K562 (cell line): Measurements from ENCODE around the gene SHISA6. TPM values are rescaled to one million over a fixed set of nuclear protein-coding genes. Genes with fewer than 3 reads are reported as not detected.

Experiments used
- ATAC-seq: fragments of 200-7000 bp; cut with Tn5 transposase; 3 replicates; pipeline ENCODE4 v1.9.1; 2020; ENCODE audit warnings: moderate library complexity
- BruUV-seq: library from RNA; stranded (reverse); fragments of 400-500 nt; replicated peaks from 2 replicates; lab custom pipeline; 2021; lab: Mats Ljungman, UMichigan
- CTCF ChIA-PET: fragments of 300-600 bp; formaldehyde crosslinking; extraction: SDS; loops from one replicate; lab custom pipeline; 2021; ENCODE audit warnings: low intra/inter-chr PET ratio; lab: Yijun Ruan, JAX
- POLR2A ChIA-PET: fragments of 300-600, 350-650 bp; sonication (Branson Sonifier 250); formaldehyde crosslinking; extraction: SDS; loops from one replicate; lab custom pipeline; 2021; ENCODE audit warnings: antibody characterized with exemption, inconsistent platforms; lab: Yijun Ruan, JAX
- DNase-seq, 4 experiments: peaks; one replicate each; pipeline versions ENCODE4 v3.0.0 to v3.0.0-alpha.2; 2011 to 2018; ENCODE audit warnings: low spot score in 3 of 4, mixed read lengths in 3 of 4; ENCODE audit errors: extremely low read depth in 1 of 4
- FAIRE-seq: peaks from 2 replicates; lab custom pipeline; 2011; peaks lifted over from hg19 to GRCh38; lab: Jason Lieb, UNC
- H2AFZ ChIP-seq: 2 replicates; pipeline ENCODE4 v1.6.0; 2011; ENCODE audit warnings: low read depth, low read length, control low read depth, inconsistent platforms
- H3K27ac ChIP-seq: fragments of 200-600 bp; 3 replicates; pipeline ENCODE4 v1.8.0; 2011; ENCODE audit warnings: low read depth, mild to moderate bottlenecking, control low read depth, inconsistent platforms, low read length, moderate library complexity, mixed read lengths; ENCODE audit errors: extremely low read depth
- H3K27me3 ChIP-seq, 2 experiments: fragments of 300-600 bp in 1 of 2; 2 replicates in 1 of 2; 3 replicates in 1 of 2; pipeline versions ENCODE4 v1.6.0 to v1.8.0; 2011; ENCODE audit warnings: inconsistent platforms in 2 of 2, low read length in 2 of 2, mild to moderate bottlenecking in 1 of 2, mixed read lengths in 1 of 2, moderate library complexity in 1 of 2; ENCODE audit not compliant: control insufficient read depth in 2 of 2, insufficient read depth in 2 of 2
- H3K36me3 ChIP-seq: fragments of 300-600 bp; 3 replicates; pipeline ENCODE4 v1.8.0; 2011; ENCODE audit warnings: mild to moderate bottlenecking, low read length, inconsistent platforms; ENCODE audit not compliant: control insufficient read depth, insufficient read depth
- H3K4me1 ChIP-seq, 2 experiments: fragments of 200-600 bp in 1 of 2; replicated peaks in 1 of 2; 2 replicates in 1 of 2; 3 replicates in 1 of 2; pipeline versions ENCODE4 v1.5.1 to v1.8.0; 2011; ENCODE audit warnings: inconsistent platforms in 2 of 2, low read length in 2 of 2, mild to moderate bottlenecking in 1 of 2, mixed read lengths in 1 of 2, moderate library complexity in 1 of 2; ENCODE audit not compliant: control insufficient read depth in 2 of 2, insufficient read depth in 2 of 2
- H3K4me2 ChIP-seq: 2 replicates; pipeline ENCODE4 v1.6.1; 2011; ENCODE audit warnings: low read length, control low read depth, inconsistent platforms, mixed read lengths; ENCODE audit not compliant: insufficient read depth
- H3K4me3 ChIP-seq: fragments of 200-600 bp; sonication (generic), shearing (Covaris generic); 2 replicates; pipeline ENCODE4 v1.5.1; 2016; ENCODE audit warnings: control low read depth, inconsistent platforms
- H3K79me2 ChIP-seq: fragments of 200-600 bp; 3 replicates; pipeline ENCODE4 v1.8.0; 2011; ENCODE audit warnings: low read length, inconsistent platforms; ENCODE audit not compliant: control insufficient read depth, insufficient read depth
- H3K9ac ChIP-seq, 2 experiments: 2 replicates each; pipeline versions ENCODE4 v1.6.0 to v1.6.1; 2011; ENCODE audit warnings: low read depth in 2 of 2, low read length in 2 of 2, control low read depth in 1 of 2, inconsistent platforms in 1 of 2, mild to moderate bottlenecking in 1 of 2, mixed read lengths in 1 of 2; ENCODE audit not compliant: insufficient read depth in 1 of 2
- H3K9me1 ChIP-seq: one replicate; pipeline ENCODE4 v1.6.0; 2011; ENCODE audit warnings: inconsistent platforms, mild to moderate bottlenecking, low read length, moderate library complexity; ENCODE audit not compliant: control insufficient read depth, insufficient read depth
- H3K9me3 ChIP-seq: replicated peaks from 2 replicates; pipeline ENCODE4 v1.5.1; 2011; ENCODE audit warnings: low read depth, low read length, inconsistent platforms; ENCODE audit not compliant: control insufficient read depth, insufficient read depth
- H4K20me1 ChIP-seq: replicated peaks from 2 replicates; pipeline ENCODE4 v1.6.1; 2011; ENCODE audit warnings: low read length, inconsistent platforms, mixed read lengths; ENCODE audit not compliant: control insufficient read depth, insufficient read depth
- ARNT ChIP-seq, 2 experiments: fragments of 450-650 bp; IDR thresholded peaks; 2 replicates each; pipeline ENCODE4 v1.6.1; 2016; ENCODE audit warnings: mild to moderate bottlenecking in 1 of 2
- CREB1 ChIP-seq, 2 experiments: sonication (generic) in 1 of 2; formaldehyde crosslinking in 1 of 2; IDR thresholded peaks; 2 replicates each; pipeline versions ENCODE4 v1.6.1 to v1.8.0; 2012 to 2022; ENCODE audit warnings: inconsistent platforms in 1 of 2, mild to moderate bottlenecking in 1 of 2, missing genetic modification reagents in 1 of 2, moderate library complexity in 1 of 2
- LARP7 ChIP-seq: fragments of 450-650 bp; IDR thresholded peaks from 2 replicates; pipeline ENCODE4 v1.6.1; 2016
- PHTF2 ChIP-seq: fragments of 250-450 bp; sonication (Bioruptor Pico); IDR thresholded peaks from 2 replicates; pipeline ENCODE4 v1.5.0; 2021; ENCODE audit warnings: mild to moderate bottlenecking
- RBBP5 ChIP-seq: fragments of 200-600 bp; sonication (generic); IDR thresholded peaks from 2 replicates; pipeline ENCODE4 v1.6.1; 2012; ENCODE audit warnings: borderline replicate concordance, mild to moderate bottlenecking, low read length, control low read depth, inconsistent platforms; ENCODE audit not compliant: insufficient read depth, poor library complexity, severe bottlenecking
- RFX1 ChIP-seq: fragments of 450-650 bp; IDR thresholded peaks from 2 replicates; pipeline ENCODE4 v1.6.1; 2016; ENCODE audit warnings: mild to moderate bottlenecking, moderate library complexity
- SNIP1 ChIP-seq: fragments of 450-650 bp; IDR thresholded peaks from 2 replicates; pipeline ENCODE4 v1.7.1; 2017; ENCODE audit warnings: low read depth, mild to moderate bottlenecking
- SP1 ChIP-seq: sonication (generic); formaldehyde crosslinking; IDR thresholded peaks from 2 replicates; pipeline ENCODE4 v1.8.1; 2022; ENCODE audit warnings: mild to moderate bottlenecking, missing genetic modification reagents
- ZNF316 ChIP-seq: fragments of 450-650 bp; IDR thresholded peaks from 2 replicates; pipeline ENCODE4 v1.6.1; 2016
- WGBS: fragments of 100-300 bp; shearing (Covaris generic); methylation state at CpG from one replicate; pipeline ENCODE4 v1.1.6; 2016; ENCODE audit warnings: low coverage, mixed read lengths; ENCODE audit not compliant: insufficient coverage; ENCODE audit errors: missing lambda C conversion rate; 5-methylcytosine and 5-hydroxymethylcytosine counted together
- in situ Hi-C: fragments of 300-500 bp; cut with MboI; formaldehyde crosslinking; loops from 4 replicates; pipeline ENCODE4 v1.15.0; 2018; ENCODE audit warnings: inconsistent platforms, mixed read lengths
- intact Hi-C: fragments of 100-400 bp; cut with micrococcal nuclease; formaldehyde crosslinking; loops from 2 replicates; pipeline ENCODE4 v1.14.2; 2022
- polyA plus RNA-seq, 8 experiments: library from polyadenylated mRNA; depleted of rRNA in 4 of 8; stranded (reverse) in 5 of 8; unstranded in 3 of 8; fragments of >200 nt; fragmentation: Nextera tagmentation in 2 of 8; fragmentation: Illumina TruSeq in 1 of 8; extraction: Ambion mirVana in 2 of 8; extraction: Trizol in 1 of 8; gene quantifications; 2 replicates each; pipeline versions ENCODE4 v1.2.1 to v1.2.3, GENCODE V29; 2011 to 2014; ENCODE audit warnings: inconsistent platforms in 1 of 8, missing spikeins in 1 of 8
- total RNA-seq, 7 experiments: library from RNA; depleted of rRNA in 6 of 7; stranded (reverse); fragments of >200 nt in 6 of 7; fragmentation: Illumina TruSeq in 2 of 7; extraction: Trizol in 2 of 7; gene quantifications; 2 replicates each; pipeline versions ENCODE4 v1.2.1 to v1.2.3, GENCODE V29; 2011 to 2021; ENCODE audit warnings: low replicate concordance in 1 of 7

SHISA6 gene
- total and polyA plus RNA-seq, 9 of the 15 experiments (the other 6 are each of a cell fraction or from before 2014, with no cell fraction given) = not detected

DNA sequence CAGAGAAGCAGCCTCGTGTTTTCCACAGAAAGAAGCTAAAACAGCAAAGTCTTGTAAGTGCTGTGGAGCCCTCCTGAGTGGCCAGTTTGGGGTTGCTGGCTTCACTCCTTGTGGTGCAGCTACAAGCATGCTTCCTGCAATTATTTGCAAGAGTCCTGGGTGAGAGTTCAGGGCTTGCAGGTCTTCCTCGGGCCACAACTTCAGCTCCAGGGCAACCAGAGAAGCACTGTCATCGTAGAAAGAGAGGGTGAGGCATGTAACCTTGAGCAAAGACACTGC lies 37.9 kb downstream of the SHISA6 start:
- Histone ChIP-seq H2AFZ (no peak overlapping the region), H4K20me1 (no peaks in the 10 kb centered on the region), H3K4me1 (no peaks in the 10 kb centered on the region), H3K79me2 (no peaks in the 10 kb centered on the region), H3K9ac (no peak overlapping the region), H3K27ac (no peak overlapping the region), H3K9me3 (no peaks in the 10 kb centered on the region), H3K9me1 (no peaks in the 10 kb centered on the region), H3K27me3 (no peaks in the 10 kb centered on the region), H3K4me3 (no peak overlapping the region), H3K4me2 (no peak overlapping the region), H3K36me3 (no peaks in the 10 kb centered on the region)
- DNase-seq (no peak), ATAC-seq (no peak), FAIRE-seq (no peak)
- no TSS peak for BruUV-seq
- intact Hi-C loops = no loop called here
- ChIA-PET CTCF (no interaction called here), POLR2A (no interaction called here)
- 0% methylated on average over 3 of the region's 3 CpGs for WGBS
- in situ Hi-C loops = no loop called here
- no peak for TF ChIP-seq ZNF316
- no peak for TF ChIP-seq PHTF2 (CRISPR knock-in tag)
- no peak for TF ChIP-seq RBBP5
- no peak for TF ChIP-seq SNIP1
- no peak for TF ChIP-seq CREB1 (IDR thresholded peaks at IDR 0.05)
- TF ChIP-seq CREB1 (CRISPR knock-in tag; IDR thresholded peaks at IDR 0.05) = no peak
- TF ChIP-seq ARNT (IDR thresholded peaks at IDR 0.05) = no peak
- TF ChIP-seq SP1 (CRISPR knock-in tag) = no peak
- TF ChIP-seq RFX1 = no peak

DNA sequence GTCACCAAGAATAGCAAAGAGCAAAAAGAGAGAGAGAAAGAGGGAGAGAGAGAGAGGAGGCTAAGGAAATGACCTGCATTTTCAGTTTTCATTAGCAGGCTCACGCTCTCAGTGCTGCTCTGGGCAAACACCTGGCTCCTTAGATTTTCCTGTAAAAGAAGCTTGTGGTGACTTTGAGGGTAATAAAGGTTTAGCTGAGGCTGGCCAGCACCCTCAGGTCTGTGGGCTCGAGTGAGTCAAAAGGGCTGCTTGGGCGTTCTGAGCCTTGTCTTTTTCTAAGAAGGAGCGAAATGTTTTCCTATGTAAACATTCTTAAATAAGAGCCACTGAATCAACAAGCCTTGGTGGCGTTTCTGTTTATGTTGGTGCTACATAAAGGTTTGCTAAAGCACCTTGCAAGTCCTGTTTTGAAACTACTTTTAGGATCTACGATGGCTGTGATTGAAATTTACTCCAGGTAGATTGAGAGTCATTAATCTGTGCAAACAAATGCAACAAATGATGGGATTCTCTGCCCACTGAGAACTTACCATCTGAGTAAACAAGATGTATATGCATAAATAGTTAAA lies 38.8 kb downstream of the SHISA6 start:
- Histone ChIP-seq H3K36me3 (no peaks in the 10 kb centered on the region), H3K27me3 (no peaks in the 10 kb centered on the region), H3K9me3 (no peaks in the 10 kb centered on the region), H3K4me1 (no peaks in the 10 kb centered on the region), H3K4me2 (no peak overlapping the region), H2AFZ (no peak overlapping the region), H3K27ac (no peak overlapping the region), H3K9me1 (no peaks in the 10 kb centered on the region), H3K79me2 (no peaks in the 10 kb centered on the region), H3K9ac (no peak overlapping the region), H3K4me3 (no peak overlapping the region), H4K20me1 (no peaks in the 10 kb centered on the region)
- in situ Hi-C loops (no loop called here), intact Hi-C loops (no loop called here)
- ATAC-seq (no peak), FAIRE-seq (no peak), DNase-seq (no peak)
- ChIA-PET CTCF (no interaction called here), POLR2A (no interaction called here)
- TF ChIP-seq LARP7 = no peak
- no TSS peak for BruUV-seq
- 2% methylated on average over 6 of the region's 6 CpGs for WGBS
